ENCODE data around the gene PCLO. TPM values are rescaled to one million over a fixed set of nuclear protein-coding genes. Genes with fewer than 3 reads are reported as not detected.

PCLO gene
- total and polyA plus RNA-seq, 9 of the 15 experiments (the other 6 are each of a cell fraction or from before 2014, with no cell fraction given): under 0.01 to 0.01 TPM; not detected in 7

- TF ChIP-seq CREB5 (CRISPR knock-in tag; IDR thresholded peaks at IDR 0.05) (no peak), ZNF134 (CRISPR knock-in tag; conservative IDR thresholded peaks at IDR 0.05) (no peak), HMGXB4 (CRISPR knock-in tag; IDR thresholded peaks at IDR 0.05) (no peak), HNRNPH1 (optimal IDR thresholded peaks at IDR 0.05; ENCODE audit: low read depth, low read length) (no peak), SMC3 (conservative IDR thresholded peaks at IDR 0.05; ENCODE audit: insufficient read depth, low read depth, low read length) (no peak), ATF2 (CRISPR knock-in tag; IDR thresholded peaks at IDR 0.05) (no peak)
Observed at GRCh38 chr7:83001362-83002040, 161.2 kb downstream of the PCLO start (continued).
